ENCODE data around the gene JAK2. TPM values are rescaled to one million over a fixed set of nuclear protein-coding genes. Genes with fewer than 3 reads are reported as not detected.
"Not testable (repeated sequence)": the region's sequence is repeated elsewhere in the genome, so short reads cannot be mapped to it uniquely, and the experiment has no call there.

The JAK2 gene
- total and polyA plus RNA-seq, 2 donors from 2014 or later, result 4.5 to 23.3 TPM

DNA sequence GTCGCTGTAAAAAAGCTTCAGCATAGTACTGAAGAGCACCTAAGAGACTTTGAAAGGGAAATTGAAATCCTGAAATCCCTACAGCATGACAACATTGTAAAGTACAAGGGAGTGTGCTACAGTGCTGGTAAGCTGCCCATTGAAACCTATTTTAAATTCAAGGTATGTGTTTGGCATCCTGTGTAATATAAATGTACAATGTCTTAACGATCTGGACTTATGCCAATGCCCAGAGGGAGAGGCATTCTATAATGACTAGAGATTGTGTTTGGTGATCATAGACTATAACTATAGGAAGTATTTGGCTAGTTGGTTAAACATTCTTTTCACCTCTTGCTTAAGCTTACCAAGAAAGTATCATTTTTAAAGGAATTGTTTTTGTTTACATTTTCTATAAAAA, 104.7 kb downstream of the JAK2 start:
- Histone ChIP-seq H3K36me3 (ENCODE audit: control insufficient read depth in 2 of 3, insufficient read depth in 3 of 3, low read length in 3 of 3) (peaks cover 0 to 8% (median 5%) of the 10 kb centered on the region in 3 donors), H3K4me1 (ENCODE audit: control insufficient read depth in 2 of 3, insufficient read depth in 2 of 3, low read depth in 1 of 3, low read length in 3 of 3) (no peaks in the 10 kb centered on the region), H3K9ac (ENCODE audit: low read length in 3 of 3) (no peak overlapping the region), H3K4me3 (ENCODE audit: low read length in 3 of 3) (no peak overlapping the region), H3K27ac (ENCODE audit: low read depth in 2 of 2, low read length in 2 of 2) (no peak overlapping the region), H3K27me3 (ENCODE audit: control insufficient read depth, insufficient read depth, low read length) (no peaks in the 10 kb centered on the region), H3K9me3 (ENCODE audit: control insufficient read depth in 2 of 3, insufficient read depth in 1 of 3, low read length in 3 of 3) (no peaks in the 10 kb centered on the region)
- peak in 2 of 5 donors; percentile 73 to 75 for DNase-seq
- intact Hi-C loops (cut with DNase I), result no loop called here
- no peak for FAIRE-seq
- TF ChIP-seq, protein P1, sequence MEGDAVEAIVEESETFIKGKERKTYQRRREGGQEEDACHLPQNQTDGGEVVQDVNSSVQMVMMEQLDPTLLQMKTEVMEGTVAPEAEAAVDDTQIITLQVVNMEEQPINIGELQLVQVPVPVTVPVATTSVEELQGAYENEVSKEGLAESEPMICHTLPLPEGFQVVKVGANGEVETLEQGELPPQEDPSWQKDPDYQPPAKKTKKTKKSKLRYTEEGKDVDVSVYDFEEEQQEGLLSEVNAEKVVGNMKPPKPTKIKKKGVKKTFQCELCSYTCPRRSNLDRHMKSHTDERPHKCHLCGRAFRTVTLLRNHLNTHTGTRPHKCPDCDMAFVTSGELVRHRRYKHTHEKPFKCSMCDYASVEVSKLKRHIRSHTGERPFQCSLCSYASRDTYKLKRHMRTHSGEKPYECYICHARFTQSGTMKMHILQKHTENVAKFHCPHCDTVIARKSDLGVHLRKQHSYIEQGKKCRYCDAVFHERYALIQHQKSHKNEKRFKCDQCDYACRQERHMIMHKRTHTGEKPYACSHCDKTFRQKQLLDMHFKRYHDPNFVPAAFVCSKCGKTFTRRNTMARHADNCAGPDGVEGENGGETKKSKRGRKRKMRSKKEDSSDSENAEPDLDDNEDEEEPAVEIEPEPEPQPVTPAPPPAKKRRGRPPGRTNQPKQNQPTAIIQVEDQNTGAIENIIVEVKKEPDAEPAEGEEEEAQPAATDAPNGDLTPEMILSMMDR (IDR thresholded peaks at IDR 0.05; ENCODE audit: borderline replicate concordance, extremely low read depth, insufficient read depth), result no peak

DNA sequence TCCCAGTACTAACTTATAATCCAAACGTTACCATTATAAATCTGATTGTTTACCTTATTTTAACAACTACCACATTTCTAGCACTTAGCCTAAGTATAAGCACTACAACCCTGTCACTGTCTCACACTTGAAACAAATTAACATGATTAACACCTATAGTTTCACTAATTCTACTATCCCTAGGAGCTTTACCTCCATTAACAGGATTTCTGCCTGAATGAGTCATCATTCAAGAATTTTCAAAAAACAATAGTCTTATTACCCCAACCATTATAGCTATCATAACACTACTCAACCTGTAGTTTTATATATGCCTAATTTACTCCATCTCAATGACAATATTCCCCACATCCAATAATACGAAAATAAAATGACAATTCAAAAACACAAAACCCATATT, 110.7 kb downstream of the JAK2 start:
- Histone ChIP-seq H3K9me3 (ENCODE audit: control insufficient read depth in 2 of 3, insufficient read depth in 1 of 3, low read length in 3 of 3) (no peaks in the 10 kb centered on the region), H3K27ac (ENCODE audit: low read depth in 2 of 2, low read length in 2 of 2) (no peak overlapping the region), H3K9ac (ENCODE audit: low read length in 3 of 3) (no peak overlapping the region), H3K4me3 (ENCODE audit: low read length in 3 of 3) (no peak overlapping the region), H3K4me1 (ENCODE audit: control insufficient read depth in 2 of 3, insufficient read depth in 2 of 3, low read depth in 1 of 3, low read length in 3 of 3) (no peaks in the 10 kb centered on the region), H3K36me3 (ENCODE audit: control insufficient read depth in 2 of 3, insufficient read depth in 3 of 3, low read length in 3 of 3) (peaks cover 0 to 4% (median 2%) of the 10 kb centered on the region in 3 donors), H3K27me3 (ENCODE audit: control insufficient read depth, insufficient read depth, low read length) (no peaks in the 10 kb centered on the region)
- no peak for DNase-seq
- no peak for FAIRE-seq
- intact Hi-C loops (cut with DNase I), result no loop called here
- TF ChIP-seq, protein P1 (IDR thresholded peaks at IDR 0.05; ENCODE audit: borderline replicate concordance, extremely low read depth, insufficient read depth), result no peak

GRCh38 chr9:5099466-5099865, 114.4 kb downstream of the JAK2 start:
- H3K27me3 ChIP-seq (ENCODE audit: control insufficient read depth, insufficient read depth, low read length), result no peaks in the 10 kb centered on the region
- no peak overlapping the region for H3K4me3 ChIP-seq (ENCODE audit: low read length in 3 of 3)
- no peak overlapping the region for H3K9ac ChIP-seq (ENCODE audit: low read length in 3 of 3)
- H3K4me1 ChIP-seq (ENCODE audit: control insufficient read depth in 2 of 3, insufficient read depth in 2 of 3, low read depth in 1 of 3, low read length in 3 of 3), result no peaks in the 10 kb centered on the region
- H3K27ac ChIP-seq (ENCODE audit: low read depth in 2 of 2, low read length in 2 of 2), result no peak overlapping the region
- DNase-seq (peak in 1 of 5 donors; percentile 5), FAIRE-seq (no peak)
- H3K36me3 ChIP-seq (ENCODE audit: control insufficient read depth in 2 of 3, insufficient read depth in 3 of 3, low read length in 3 of 3), result peaks cover 0 to 13% (median 4%) of the 10 kb centered on the region in 3 donors
- TF ChIP-seq, protein P1 (IDR thresholded peaks at IDR 0.05; ENCODE audit: borderline replicate concordance, extremely low read depth, insufficient read depth), result no peak
- H3K9me3 ChIP-seq (ENCODE audit: control insufficient read depth in 2 of 3, insufficient read depth in 1 of 3, low read length in 3 of 3), result no peaks in the 10 kb centered on the region
- intact Hi-C loops (cut with DNase I), result no loop called here

- H3K9me3 ChIP-seq (ENCODE audit: control insufficient read depth in 2 of 3, insufficient read depth in 1 of 3, low read length in 3 of 3); H3K27ac ChIP-seq (ENCODE audit: low read depth in 2 of 2, low read length in 2 of 2); H3K9ac ChIP-seq (ENCODE audit: low read length in 3 of 3); intact Hi-C loops (cut with DNase I); H3K4me1 ChIP-seq (ENCODE audit: control insufficient read depth in 2 of 3, insufficient read depth in 2 of 3, low read depth in 1 of 3, low read length in 3 of 3); FAIRE-seq; H3K27me3 ChIP-seq (ENCODE audit: control insufficient read depth, insufficient read depth, low read length); H3K4me3 ChIP-seq (ENCODE audit: low read length in 3 of 3): not testable (repeated sequence)
- H3K36me3 ChIP-seq (ENCODE audit: control insufficient read depth in 2 of 3, insufficient read depth in 3 of 3, low read length in 3 of 3), result peaks cover 0 to 13% (median 4%) of the 10 kb centered on the region in 3 donors
- DNase-seq, result peak in 1 of 5 donors; percentile 33
Measured at GRCh38 chr9:5101127-5101526, 116.1 kb downstream of the JAK2 start.

DNA sequence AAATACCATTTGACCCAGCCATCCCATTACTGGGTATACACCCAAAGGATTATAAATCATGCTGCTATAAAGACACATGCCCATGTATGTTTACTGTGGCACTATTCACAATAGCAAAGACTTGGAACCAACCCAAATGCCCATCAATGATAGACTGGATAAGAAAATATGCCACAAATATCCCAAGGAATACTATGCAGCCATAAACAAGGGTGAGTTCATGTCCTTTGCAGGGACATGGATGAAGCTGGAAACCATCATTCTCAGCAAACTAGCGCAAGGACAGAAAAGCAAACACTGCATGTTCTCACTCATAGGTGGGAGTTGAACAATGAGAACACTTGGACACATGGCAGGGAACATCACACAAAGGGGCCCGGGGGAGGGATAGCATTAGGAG, 121.4 kb downstream of the JAK2 start:
- FAIRE-seq; H3K36me3 ChIP-seq (ENCODE audit: control insufficient read depth in 2 of 3, insufficient read depth in 3 of 3, low read length in 3 of 3); H3K27me3 ChIP-seq (ENCODE audit: control insufficient read depth, insufficient read depth, low read length); DNase-seq; intact Hi-C loops (cut with DNase I); H3K9me3 ChIP-seq (ENCODE audit: control insufficient read depth in 2 of 3, insufficient read depth in 1 of 3, low read length in 3 of 3); H3K4me1 ChIP-seq (ENCODE audit: control insufficient read depth in 2 of 3, insufficient read depth in 2 of 3, low read depth in 1 of 3, low read length in 3 of 3); H3K4me3 ChIP-seq (ENCODE audit: low read length in 3 of 3); H3K9ac ChIP-seq (ENCODE audit: low read length in 3 of 3); H3K27ac ChIP-seq (ENCODE audit: low read depth in 2 of 2, low read length in 2 of 2): not testable (repeated sequence)
